ENCODE measurements around the gene NPEPPS.

GRCh38 chr17:47634870-47635269 is 104.0 kb downstream of the NPEPPS start:
- no peak for TF ChIP-seq REST (IDR thresholded peaks at IDR 0.05; ENCODE audit: insufficient read depth in 1 of 2, low read depth in 2 of 2, low read length in 1 of 2)
- TF ChIP-seq TCF7L2 (IDR thresholded peaks at IDR 0.05; ENCODE audit: low read depth, low read length), result no peak

Measured in Panc1 (cell line).